DMS 273 (cell line): Measurements from ENCODE around the gene TSPAN5.
"Not testable (repeated sequence)": the region's sequence is repeated elsewhere in the genome, so short reads cannot be mapped to it uniquely, and the experiment has no call there.

Experiments used
- DNase-seq: peaks from one replicate; lab custom pipeline; 2025; ENCODE audit not compliant: unreplicated experiment; lab: John Stamatoyannopoulos, UW

The TSPAN5 gene

GRCh38 chr4:98658287-98659105, at the start of gene TSPAN5:
TSPAN5 (minus strand) TSS chr4:98658611.
- DNase-seq, result peak; percentile 92

- DNase-seq, result no peak
Observed at GRCh38 chr4:98706935-98707334, 48.5 kb upstream of the TSPAN5 start.

- DNase-seq, result no peak
Observed at GRCh38 chr4:98706200-98706813, 47.9 kb upstream of the TSPAN5 start.

- DNase-seq, result not testable (repeated sequence)
Observed at GRCh38 chr4:98705586-98705985, 47.2 kb upstream of the TSPAN5 start.

GRCh38 chr4:98700656-98701055, 42.2 kb upstream of the TSPAN5 start:
- no peak for DNase-seq

- DNase-seq, result no peak
Observed at GRCh38 chr4:98694076-98694475, 35.7 kb upstream of the TSPAN5 start.

- no peak for DNase-seq
Observed at GRCh38 chr4:98692411-98692810, 34.0 kb upstream of the TSPAN5 start.

- DNase-seq, result no peak
Observed at GRCh38 chr4:98691588-98691987, 33.2 kb upstream of the TSPAN5 start.

- DNase-seq, result no peak
Observed at GRCh38 chr4:98689507-98690174, 31.2 kb upstream of the TSPAN5 start.

- DNase-seq, result no peak
Observed at GRCh38 chr4:98688411-98689290, 30.2 kb upstream of the TSPAN5 start.

- DNase-seq, result no peak
Observed at GRCh38 chr4:98687876-98688275, 29.5 kb upstream of the TSPAN5 start.

GRCh38 chr4:98686847-98687246, 28.4 kb upstream of the TSPAN5 start:
- DNase-seq, result no peak

GRCh38 chr4:98686043-98686707, 27.8 kb upstream of the TSPAN5 start:
- DNase-seq, result no peak

GRCh38 chr4:98685225-98686042, 27.0 kb upstream of the TSPAN5 start:
- no peak for DNase-seq

- no peak for DNase-seq
Observed at GRCh38 chr4:98682719-98683118, 24.3 kb upstream of the TSPAN5 start.

- DNase-seq, result no peak
Observed at GRCh38 chr4:98680806-98681205, 22.4 kb upstream of the TSPAN5 start.

GRCh38 chr4:98679738-98680137, 21.3 kb upstream of the TSPAN5 start:
- DNase-seq, result no peak

GRCh38 chr4:98677799-98678198, 19.4 kb upstream of the TSPAN5 start:
- no peak for DNase-seq

- no peak for DNase-seq
Observed at GRCh38 chr4:98674404-98675173, 16.2 kb upstream of the TSPAN5 start.
